ENCODE results near the gene ADGRV1. TPM values are rescaled to one million over a fixed set of nuclear protein-coding genes. Genes with fewer than 3 reads are reported as not detected.

Gene ADGRV1
- total RNA-seq, 2 donors from 2014 or later: 1.4 TPM; not detected in 1

- TF ChIP-seq, protein P1, sequence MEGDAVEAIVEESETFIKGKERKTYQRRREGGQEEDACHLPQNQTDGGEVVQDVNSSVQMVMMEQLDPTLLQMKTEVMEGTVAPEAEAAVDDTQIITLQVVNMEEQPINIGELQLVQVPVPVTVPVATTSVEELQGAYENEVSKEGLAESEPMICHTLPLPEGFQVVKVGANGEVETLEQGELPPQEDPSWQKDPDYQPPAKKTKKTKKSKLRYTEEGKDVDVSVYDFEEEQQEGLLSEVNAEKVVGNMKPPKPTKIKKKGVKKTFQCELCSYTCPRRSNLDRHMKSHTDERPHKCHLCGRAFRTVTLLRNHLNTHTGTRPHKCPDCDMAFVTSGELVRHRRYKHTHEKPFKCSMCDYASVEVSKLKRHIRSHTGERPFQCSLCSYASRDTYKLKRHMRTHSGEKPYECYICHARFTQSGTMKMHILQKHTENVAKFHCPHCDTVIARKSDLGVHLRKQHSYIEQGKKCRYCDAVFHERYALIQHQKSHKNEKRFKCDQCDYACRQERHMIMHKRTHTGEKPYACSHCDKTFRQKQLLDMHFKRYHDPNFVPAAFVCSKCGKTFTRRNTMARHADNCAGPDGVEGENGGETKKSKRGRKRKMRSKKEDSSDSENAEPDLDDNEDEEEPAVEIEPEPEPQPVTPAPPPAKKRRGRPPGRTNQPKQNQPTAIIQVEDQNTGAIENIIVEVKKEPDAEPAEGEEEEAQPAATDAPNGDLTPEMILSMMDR (IDR thresholded peaks at IDR 0.05): no peak
- no peak for DNase-seq (ENCODE audit: low spot score)
- Histone ChIP-seq H3K4me1 (ENCODE audit: control insufficient read depth in 1 of 2, low read depth in 2 of 2) (no peaks in the 10 kb centered on the region), H3K9me3 (peaks cover 7% of the 10 kb centered on the region), H3K27me3 (replicated peaks; ENCODE audit: insufficient read depth) (no peaks in the 10 kb centered on the region), H3K36me3 (no peaks in the 10 kb centered on the region), H3K4me3 (no peak overlapping the region), H3K27ac (no peak overlapping the region)
- ATAC-seq (ENCODE audit: insufficient number of reproducible peaks, low FRiP score, low read depth): no peak
These were observed 458.5 kb downstream of the ADGRV1 start for GRCh38 chr5:91016954-91017700.

GRCh38 chr5:91018200-91018599 is 459.6 kb downstream of the ADGRV1 start:
- peaks cover 7% of the 10 kb centered on the region for H3K9me3 ChIP-seq
- TF ChIP-seq, protein P1 (IDR thresholded peaks at IDR 0.05): no peak
- ATAC-seq (ENCODE audit: insufficient number of reproducible peaks, low FRiP score, low read depth) (no peak), DNase-seq (ENCODE audit: low spot score) (no peak)
- no peak overlapping the region for H3K4me3 ChIP-seq
- H3K36me3 ChIP-seq: no peaks in the 10 kb centered on the region
- no peaks in the 10 kb centered on the region for H3K27me3 ChIP-seq (replicated peaks; ENCODE audit: insufficient read depth)
- no peaks in the 10 kb centered on the region for H3K4me1 ChIP-seq (ENCODE audit: control insufficient read depth in 1 of 2, low read depth in 2 of 2)
- no peak overlapping the region for H3K27ac ChIP-seq

DNA sequence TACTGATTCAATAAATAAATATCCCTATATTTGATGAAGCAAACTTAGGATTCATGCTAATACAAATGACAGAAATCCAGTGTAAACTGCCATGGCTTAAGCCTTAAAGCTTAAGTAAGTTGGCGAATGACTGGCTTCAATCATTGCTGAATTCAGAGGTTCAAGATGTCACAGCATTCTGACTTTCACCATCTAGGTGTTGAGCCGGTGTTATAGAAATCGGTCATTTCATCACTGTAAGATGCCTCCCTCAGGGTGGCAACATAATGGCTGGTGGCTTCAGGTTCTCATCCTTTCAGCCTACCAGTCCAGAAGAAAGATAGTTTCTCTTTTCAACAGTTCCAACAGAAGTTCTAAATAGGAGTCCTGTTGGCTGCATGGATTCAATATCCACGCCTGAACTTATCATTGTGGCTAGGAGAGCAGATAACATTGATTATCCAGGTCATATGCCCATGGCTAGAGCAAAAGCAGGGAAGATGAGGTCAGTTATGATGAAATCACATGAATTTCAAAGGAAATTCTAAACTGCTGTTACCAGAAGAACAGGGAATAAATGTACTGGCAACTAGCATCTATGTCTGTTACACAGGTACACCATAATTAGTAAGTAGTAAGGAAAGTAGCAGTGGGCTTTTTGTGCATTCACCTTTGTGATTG is 460.2 kb downstream of the ADGRV1 start:
- Histone ChIP-seq H3K9me3 (peaks cover 7% of the 10 kb centered on the region), H3K36me3 (no peaks in the 10 kb centered on the region), H3K4me1 (ENCODE audit: control insufficient read depth in 1 of 2, low read depth in 2 of 2) (no peaks in the 10 kb centered on the region), H3K27ac (no peak overlapping the region), H3K4me3 (no peak overlapping the region), H3K27me3 (replicated peaks; ENCODE audit: insufficient read depth) (no peaks in the 10 kb centered on the region)
- ATAC-seq (ENCODE audit: insufficient number of reproducible peaks, low FRiP score, low read depth) (no peak), DNase-seq (ENCODE audit: low spot score) (no peak)
- TF ChIP-seq, protein P1 (IDR thresholded peaks at IDR 0.05): no peak

- Histone ChIP-seq H3K4me3 (no peak overlapping the region), H3K4me1 (ENCODE audit: control insufficient read depth in 1 of 2, low read depth in 2 of 2) (no peaks in the 10 kb centered on the region), H3K27ac (no peak overlapping the region), H3K36me3 (no peaks in the 10 kb centered on the region), H3K27me3 (replicated peaks; ENCODE audit: insufficient read depth) (no peaks in the 10 kb centered on the region), H3K9me3 (peaks cover 2% of the 10 kb centered on the region)
- TF ChIP-seq, protein P1 (IDR thresholded peaks at IDR 0.05): no peak
- ATAC-seq (ENCODE audit: insufficient number of reproducible peaks, low FRiP score, low read depth) (no peak), DNase-seq (ENCODE audit: low spot score) (no peak)
These were observed 461.6 kb downstream of the ADGRV1 start for GRCh38 chr5:91020065-91020800.

DNA sequence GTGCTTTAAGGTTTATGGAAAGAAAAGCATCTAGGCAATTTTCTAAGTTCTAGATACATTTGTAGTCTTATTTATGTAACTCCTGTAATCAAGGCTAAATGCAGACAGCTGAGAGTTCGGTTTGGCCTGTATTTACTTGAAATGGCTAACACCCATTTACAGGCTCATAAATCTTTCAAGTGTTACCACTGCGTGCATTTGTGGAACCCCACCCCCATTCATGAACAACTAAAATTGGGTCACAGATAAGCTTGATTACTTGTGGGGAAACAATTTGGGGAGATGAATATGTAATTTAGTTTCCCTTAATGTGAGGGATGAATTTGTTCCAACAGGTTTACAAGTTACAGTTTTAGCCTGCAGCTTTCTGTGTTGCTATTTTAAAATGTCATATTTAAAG is 463.9 kb downstream of the ADGRV1 start:
- Histone ChIP-seq H3K9me3 (no peaks in the 10 kb centered on the region), H3K36me3 (no peaks in the 10 kb centered on the region), H3K4me1 (ENCODE audit: control insufficient read depth in 1 of 2, low read depth in 2 of 2) (no peaks in the 10 kb centered on the region), H3K27me3 (replicated peaks; ENCODE audit: insufficient read depth) (no peaks in the 10 kb centered on the region), H3K27ac (no peak overlapping the region), H3K4me3 (no peak overlapping the region)
- ATAC-seq (ENCODE audit: insufficient number of reproducible peaks, low FRiP score, low read depth): no peak
- DNase-seq (ENCODE audit: low spot score): no peak
- TF ChIP-seq, protein P1 (IDR thresholded peaks at IDR 0.05): no peak
